OCI-M1 (cell line): ENCODE data around the gene AHRR.
"Not testable (repeated sequence)": the region's sequence is repeated elsewhere in the genome, so short reads cannot be mapped to it uniquely, and the experiment has no call there.

Source experiments
- DNase-seq: peaks from one replicate; lab custom pipeline; 2025; lab: John Stamatoyannopoulos, UW

AHRR gene

GRCh38 chr5:396531-396961 is 75.0 kb downstream of the AHRR start:
- DNase-seq = no peak

- not testable (repeated sequence) for DNase-seq
Observed at GRCh38 chr5:398141-398474, 76.6 kb downstream of the AHRR start.

- no peak for DNase-seq
Observed at GRCh38 chr5:398475-399295, 77.2 kb downstream of the AHRR start.

DNA sequence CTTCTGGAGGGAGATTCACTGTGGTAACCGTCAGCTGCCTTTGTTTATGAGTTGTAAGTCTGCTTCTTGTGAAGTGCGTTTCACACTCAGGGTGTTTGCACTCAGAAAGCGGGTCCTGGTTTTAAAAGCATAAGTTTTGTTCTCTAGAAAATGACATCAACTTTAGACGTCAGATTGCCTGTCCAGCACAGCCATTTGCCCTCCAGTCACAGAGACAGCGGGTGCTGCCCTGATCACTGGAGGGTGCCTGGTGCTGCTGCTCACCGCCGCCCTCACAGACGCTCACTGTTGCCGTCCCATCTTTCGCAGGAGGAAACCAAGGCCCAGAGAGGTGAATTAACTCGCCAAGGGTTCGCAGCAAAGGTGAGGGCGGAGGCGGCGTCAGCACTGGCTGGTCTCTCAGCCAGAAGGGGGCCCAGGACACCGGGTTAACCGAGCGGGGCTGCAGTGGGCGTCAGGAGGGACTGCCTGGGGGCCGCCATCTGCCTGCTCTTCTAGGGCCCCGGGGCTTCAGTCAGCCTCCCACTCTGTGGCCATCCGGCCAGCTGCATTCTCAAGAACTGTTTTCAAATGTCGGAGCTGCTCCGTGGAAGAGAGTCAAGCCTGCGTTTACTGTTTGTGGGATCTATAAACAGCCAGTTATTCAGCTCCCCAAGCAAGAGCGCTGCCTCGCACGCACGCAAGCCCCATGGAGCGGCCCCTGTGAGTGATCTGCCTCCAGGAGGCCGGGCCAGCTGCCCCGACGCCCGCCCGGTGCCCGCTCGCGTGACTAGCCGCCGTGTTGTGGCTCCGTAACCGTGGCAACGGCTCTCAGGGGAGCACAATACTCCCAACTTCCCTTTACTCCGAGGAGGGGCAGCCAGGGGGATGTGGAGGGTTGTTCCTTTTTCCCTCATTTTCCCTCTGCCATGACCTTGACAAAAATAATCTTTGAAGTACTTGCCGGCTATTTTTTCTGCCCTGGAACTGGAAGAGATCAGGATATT is 78.1 kb downstream of the AHRR start:
- peak; percentile 97 for DNase-seq

- peak; percentile 50 for DNase-seq
Observed at GRCh38 chr5:400282-401145, 79.0 kb downstream of the AHRR start.

- DNase-seq = no peak
Observed at GRCh38 chr5:401146-402034, 79.9 kb downstream of the AHRR start.

- DNase-seq = not testable (repeated sequence)
Observed at GRCh38 chr5:402219-402614, 80.7 kb downstream of the AHRR start.

DNA sequence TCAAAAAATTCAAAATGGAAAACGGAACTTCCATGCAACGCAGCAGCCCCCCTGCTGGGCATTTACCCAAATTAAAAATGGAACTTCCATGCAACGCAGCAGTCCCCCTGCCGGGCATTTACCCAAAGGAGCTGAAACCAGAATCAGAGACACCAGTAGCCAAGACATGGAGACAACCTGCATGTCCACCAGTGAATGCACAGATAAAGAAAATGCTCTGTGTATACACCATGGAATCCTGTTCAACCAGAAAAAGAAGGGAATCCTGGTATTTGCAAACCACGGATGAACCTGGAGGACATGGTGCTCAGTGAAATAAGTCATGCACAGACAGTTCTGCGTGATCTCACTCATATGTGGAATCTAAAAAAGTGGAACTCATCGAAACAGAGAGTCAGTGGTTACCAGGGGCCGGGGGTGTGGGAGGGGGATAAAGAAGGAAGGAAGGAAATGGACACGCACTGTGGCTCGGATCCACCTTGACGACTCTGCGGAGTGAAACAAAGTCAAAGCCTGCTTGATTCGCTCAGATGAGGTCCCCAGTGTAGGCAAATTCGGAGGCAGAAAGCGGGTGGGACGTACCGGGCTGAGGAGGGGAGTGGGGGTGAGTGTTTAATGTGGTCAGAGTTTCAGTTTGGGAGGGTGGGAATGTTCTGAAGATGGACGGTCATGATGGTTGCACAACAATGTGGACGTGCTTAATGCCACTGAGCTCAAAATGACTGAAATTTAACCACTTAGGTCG is 81.3 kb downstream of the AHRR start:
- DNase-seq = no peak

GRCh38 chr5:403995-404394 is 82.5 kb downstream of the AHRR start:
- DNase-seq = no peak

GRCh38 chr5:404666-405241 is 83.2 kb downstream of the AHRR start:
- no peak for DNase-seq

- no peak for DNase-seq
Observed at GRCh38 chr5:405421-405820, 83.9 kb downstream of the AHRR start.

DNA sequence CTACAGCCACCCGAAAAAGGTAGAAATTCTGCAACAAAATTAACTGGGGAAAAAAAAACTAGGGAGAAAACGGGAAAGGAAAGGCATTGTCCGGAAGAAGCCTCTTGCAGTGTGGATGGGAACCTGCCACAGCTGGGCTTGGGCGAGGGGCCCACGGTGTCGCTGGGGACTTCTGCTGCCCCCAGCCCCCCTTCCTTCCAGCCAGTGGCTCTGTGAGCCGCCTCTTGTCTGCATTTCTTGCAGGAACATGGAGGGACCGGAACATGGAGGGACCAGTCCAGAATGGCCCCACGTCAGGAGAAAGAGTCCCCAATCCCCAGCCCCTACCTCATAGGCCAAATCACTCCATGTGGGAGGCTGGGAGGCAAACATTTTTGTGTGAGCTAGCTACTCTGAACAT is 84.5 kb downstream of the AHRR start:
- no peak for DNase-seq

DNA sequence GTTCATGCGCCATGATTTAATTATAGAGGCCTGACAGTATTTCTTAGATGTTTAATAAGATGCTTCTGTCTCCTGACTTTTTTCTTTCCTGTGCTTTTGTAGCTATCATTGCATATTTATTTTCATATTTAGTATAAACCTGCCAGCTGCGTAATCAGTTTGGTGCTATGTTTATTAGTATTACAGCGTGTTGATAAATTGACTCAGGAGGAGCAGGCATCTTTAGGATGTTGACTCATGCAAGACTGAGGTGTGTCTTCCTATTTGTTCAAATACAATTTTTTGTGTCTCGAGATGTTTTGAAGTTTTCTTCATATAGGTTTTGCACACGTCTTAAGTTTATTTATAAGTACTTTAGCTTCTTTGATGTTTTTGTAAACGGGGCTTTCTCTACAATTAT is 85.5 kb downstream of the AHRR start:
- DNase-seq = no peak

- no peak for DNase-seq
Observed at GRCh38 chr5:407801-408268, 86.3 kb downstream of the AHRR start.

GRCh38 chr5:410911-411517 is 89.5 kb downstream of the AHRR start:
- DNase-seq = peak; percentile 8

DNA sequence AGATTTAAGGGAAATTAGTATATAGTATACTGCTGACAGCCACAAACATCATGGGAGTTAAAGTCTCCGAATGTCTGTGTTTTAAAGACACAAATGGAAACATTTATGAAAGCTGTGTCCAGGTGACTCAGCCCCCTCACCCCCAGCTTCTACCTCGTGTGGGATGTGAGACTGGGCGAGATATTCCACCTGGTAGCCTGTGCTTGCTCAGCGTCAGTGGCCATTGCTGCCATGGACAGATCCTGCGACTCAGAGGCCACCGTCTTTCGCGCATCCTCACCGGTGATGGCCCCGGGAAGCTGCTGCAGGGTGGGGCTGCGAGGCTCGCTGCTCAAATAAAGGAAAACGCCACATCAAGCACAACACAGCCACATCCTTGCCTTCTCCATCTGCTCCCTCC is 90.2 kb downstream of the AHRR start:
- no peak for DNase-seq

DNA sequence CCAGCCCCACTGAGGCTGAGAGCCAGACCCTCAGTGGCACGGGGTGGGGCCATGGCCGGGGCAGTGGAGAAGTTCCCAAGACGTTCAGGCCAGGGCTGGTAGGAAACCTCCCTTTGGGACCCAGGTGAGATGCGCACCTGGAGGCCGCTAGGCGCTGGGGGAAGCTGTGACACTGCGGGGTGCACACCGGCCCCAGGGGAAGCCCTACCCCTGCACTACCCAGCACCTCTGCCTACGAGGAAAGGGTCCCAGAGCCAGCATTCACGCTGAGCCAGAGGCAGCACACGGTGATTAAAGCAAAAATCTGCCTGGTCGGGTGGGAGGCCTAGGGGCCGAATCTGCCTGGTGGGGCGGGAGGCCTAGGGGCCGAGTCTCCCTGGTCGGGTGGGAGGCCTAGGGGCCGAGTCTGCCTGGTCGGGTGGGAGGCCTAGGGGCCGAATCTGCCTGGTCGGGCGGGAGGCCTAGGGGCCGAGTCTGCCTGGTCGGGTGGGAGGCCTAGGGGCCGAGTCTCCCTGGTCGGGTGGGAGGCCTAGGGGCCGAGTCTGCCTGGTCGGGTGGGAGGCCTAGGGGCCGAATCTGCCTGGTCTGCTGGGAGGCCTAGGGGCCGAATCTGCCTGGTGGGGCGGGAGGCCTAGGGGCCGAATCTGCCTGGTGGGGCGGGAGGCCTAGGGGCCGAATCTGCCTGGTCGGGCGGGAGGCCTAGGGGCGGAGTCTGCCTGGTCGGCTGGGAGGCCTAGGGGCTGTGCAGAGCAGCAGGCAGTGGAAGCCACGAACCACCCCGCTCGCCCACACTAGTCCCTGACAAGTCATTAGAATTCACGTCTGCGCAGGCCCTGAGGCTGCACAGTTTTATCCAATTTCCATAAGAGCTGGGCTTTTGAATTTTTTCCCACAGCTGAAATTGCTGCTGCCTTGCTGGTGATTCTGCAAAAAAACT is 93.7 kb downstream of the AHRR start:
- peak; percentile 93 for DNase-seq

DNA sequence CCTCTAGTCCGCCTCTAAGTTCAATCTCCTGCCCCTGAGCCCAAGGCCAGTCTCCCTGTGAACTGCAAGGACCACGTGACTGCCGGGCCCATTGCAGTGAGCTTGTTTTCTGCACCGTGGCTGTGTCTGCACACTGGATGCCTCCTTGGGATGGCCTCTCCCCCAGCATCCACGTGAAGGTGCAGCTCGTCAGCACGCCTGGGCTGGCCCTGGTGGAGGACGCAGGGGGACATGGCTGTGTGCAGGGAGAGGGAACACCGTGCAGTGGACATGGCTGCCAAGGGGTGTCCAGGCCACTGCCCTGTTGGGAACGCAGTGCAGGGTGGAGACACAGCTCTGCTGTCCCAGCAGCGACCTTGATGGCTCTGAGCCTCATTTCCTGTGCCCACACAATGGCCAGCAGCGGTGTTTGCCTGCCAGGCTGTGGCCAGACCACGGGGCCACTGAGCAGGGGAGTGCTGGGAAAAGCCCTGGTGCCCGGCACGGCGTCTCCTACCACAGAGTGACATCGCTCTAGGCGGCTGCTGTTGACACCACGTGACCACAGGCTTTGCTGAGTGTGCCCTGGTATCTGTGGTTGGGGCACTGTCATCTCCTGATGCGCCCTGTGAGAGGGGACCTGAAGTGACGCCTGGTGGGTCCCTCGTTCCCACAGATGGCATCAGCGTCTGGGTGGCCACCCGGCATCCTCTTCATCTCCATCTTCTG is 94.6 kb downstream of the AHRR start:
- DNase-seq = no peak
